ENCODE measurements around the gene C10orf143.
"Not testable (repeated sequence)": the region's sequence is repeated elsewhere in the genome, so short reads cannot be mapped to it uniquely, and the experiment has no call there.

The C10orf143 gene

GRCh38 chr10:130110246-130111112, at the start of gene C10orf143:
TSS of gene C10orf143 (minus strand) at chr10:130110830. CDS start at chr10:130110772, 58 bp downstream.
- peak; percentile 78 for DNase-seq

- no peak for DNase-seq
Measured at GRCh38 chr10:130159192-130159794, 48.7 kb upstream of the C10orf143 start.

- DNase-seq: no peak
Measured at GRCh38 chr10:130146042-130146441, 35.4 kb upstream of the C10orf143 start.

- no peak for DNase-seq
Measured at GRCh38 chr10:130141878-130142277, 31.2 kb upstream of the C10orf143 start.

- no peak for DNase-seq
Measured at GRCh38 chr10:130141460-130141859, 30.8 kb upstream of the C10orf143 start.

- no peak for DNase-seq
Measured at GRCh38 chr10:130141038-130141437, 30.4 kb upstream of the C10orf143 start.

GRCh38 chr10:130140425-130140824, 29.8 kb upstream of the C10orf143 start:
- DNase-seq: no peak

- no peak for DNase-seq
Measured at GRCh38 chr10:130138479-130138866, 27.8 kb upstream of the C10orf143 start.

GRCh38 chr10:130137659-130138478, 27.2 kb upstream of the C10orf143 start:
- DNase-seq: no peak

GRCh38 chr10:130137090-130137448, 26.4 kb upstream of the C10orf143 start:
- no peak for DNase-seq

- peak; percentile 33 for DNase-seq
Measured at GRCh38 chr10:130136226-130137089, 25.8 kb upstream of the C10orf143 start, which contains the start of gene GLRX3. TSS of gene GLRX3 (plus strand) at chr10:130136391. CDS start at chr10:130136421, 30 bp downstream.

- no peak for DNase-seq
Measured at GRCh38 chr10:130135676-130136225, 25.1 kb upstream of the C10orf143 start.

GRCh38 chr10:130128922-130129321, 18.3 kb upstream of the C10orf143 start:
- DNase-seq: no peak

- no peak for DNase-seq
Measured at GRCh38 chr10:130128062-130128781, 17.6 kb upstream of the C10orf143 start.

GRCh38 chr10:130127364-130128061, 16.9 kb upstream of the C10orf143 start:
- no peak for DNase-seq

- DNase-seq: no peak
Measured at GRCh38 chr10:130121486-130122079, 11.0 kb upstream of the C10orf143 start.

GRCh38 chr10:130117535-130117934, 6.9 kb upstream of the C10orf143 start:
- DNase-seq: not testable (repeated sequence)

- not testable (repeated sequence) for DNase-seq
Measured at GRCh38 chr10:130116942-130117341, 6.3 kb upstream of the C10orf143 start.

- DNase-seq: no peak
Measured at GRCh38 chr10:130112821-130113220, 2.2 kb upstream of the C10orf143 start.

- DNase-seq: no peak
Measured at GRCh38 chr10:130111852-130112180, 1.2 kb upstream of the C10orf143 start.
